Thyroid gland (tissue), 4 donors: ENCODE results near the gene KRTAP12-4. TPM values are rescaled to one million over a fixed set of nuclear protein-coding genes. Genes with fewer than 3 reads are reported as not detected.
"Not testable (repeated sequence)": the region's sequence is repeated elsewhere in the genome, so short reads cannot be mapped to it uniquely, and the experiment has no call there.

ENCODE experiments used
- DNase-seq, 2 donors: peaks; one replicate each; pipeline ENCODE4 v3.0.0-alpha.2; 2019
- H3K27ac ChIP-seq, 3 donors: fragments of 200-600 bp; sonication (generic); 1 replicate in 2 of 3; 2 replicates in 1 of 3; pipeline ENCODE4 v1.5.1; 2016 to 2019; ENCODE audit warnings: mild to moderate bottlenecking in 1 of 3, moderate library complexity in 1 of 3
- H3K27me3 ChIP-seq: fragments of 200-600 bp; sonication (generic); one replicate; pipeline ENCODE4 v1.5.1; 2019
- H3K36me3 ChIP-seq, 2 donors: fragments of 200-600 bp; sonication (generic); one replicate each; pipeline ENCODE4 v1.5.1; 2016 to 2019
- H3K4me1 ChIP-seq, 2 donors: fragments of 200-600 bp; sonication (generic); one replicate each; pipeline ENCODE4 v1.5.1; 2017 to 2019
- H3K4me3 ChIP-seq, 3 donors: fragments of 200-600 bp; sonication (generic); replicated peaks in 1 of 3; 1 replicate in 2 of 3; 2 replicates in 1 of 3; pipeline ENCODE4 v1.5.1; 2016; ENCODE audit warnings: mild to moderate bottlenecking in 1 of 3
- H3K9me3 ChIP-seq: fragments of 200-600 bp; sonication (generic); one replicate; pipeline ENCODE4 v1.5.1; 2017
- CTCF ChIP-seq, 6 experiments: fragments of 200-600 bp in 3 of 6; fragments of 450-650 bp in 3 of 6; sonication (generic) in 3 of 6; IDR thresholded peaks; one replicate each; pipeline ENCODE4 v1.5.1; 2016 to 2019; ENCODE audit warnings: antibody characterized with exemption in 6 of 6, mild to moderate bottlenecking in 2 of 6, inconsistent platforms in 1 of 6, moderate library complexity in 1 of 6
- POLR2A ChIP-seq, 2 donors: fragments of 450-650 bp; IDR thresholded peaks; one replicate each; pipeline ENCODE4 v1.6.1; 2017; ENCODE audit warnings: antibody characterized with exemption in 2 of 2, mild to moderate bottlenecking in 2 of 2, moderate library complexity in 1 of 2
- WGBS, 2 donors: methylation state at CpG; one replicate each; pipeline ENCODE4 v1.1.5; 2017; 5-methylcytosine and 5-hydroxymethylcytosine counted together
- intact Hi-C: fragments of 100-400 bp; cut with DNase I; formaldehyde crosslinking; loops from one replicate; pipeline ENCODE4 v1.15.1; 2023
- small RNA-seq: library from RNA; depleted of rRNA; stranded (forward); fragments of <200 nt; gene quantifications from one replicate; pipeline ENCODE3, GENCODE V24; 2016
- total RNA-seq, 4 donors: library from RNA; depleted of rRNA; stranded (reverse); fragments of >200 nt; gene quantifications; one replicate each; pipeline ENCODE4 v1.2.3, GENCODE V29; 2016

The KRTAP12-4 gene
- total RNA-seq, 4 donors from 2014 or later = not detected

GRCh38 chr21:44611551-44611950 lies 42.9 kb downstream of the KRTAP12-4 start:
- intact Hi-C loops = no loop called here
- no peak for DNase-seq
- Histone ChIP-seq H3K36me3 (no peaks in the 10 kb centered on the region), H3K9me3 (no peaks in the 10 kb centered on the region), H3K27ac (no peak overlapping the region), H3K4me1 (no peaks in the 10 kb centered on the region), H3K27me3 (no peaks in the 10 kb centered on the region), H3K4me3 (no peak overlapping the region)
- WGBS, 2 donors = 92 to 96% methylated on average over 4 of the region's 4 CpGs
- TF ChIP-seq CTCF (IDR thresholded peaks at IDR 0.05) = no peak
- TF ChIP-seq POLR2A (IDR thresholded peaks at IDR 0.05) = no peak

GRCh38 chr21:44610157-44610843 lies 44.2 kb downstream of the KRTAP12-4 start:
- intact Hi-C loops, H3K4me3 ChIP-seq, H3K4me1 ChIP-seq, H3K27ac ChIP-seq, DNase-seq, H3K9me3 ChIP-seq, H3K27me3 ChIP-seq, H3K36me3 ChIP-seq: not testable (repeated sequence)
- WGBS, 2 donors = 99% methylated on average over 5 to 7 of the region's 7 CpGs

GRCh38 chr21:44609193-44609592 lies 45.3 kb downstream of the KRTAP12-4 start:
- Histone ChIP-seq H3K4me1 (no peaks in the 10 kb centered on the region), H3K27me3 (no peaks in the 10 kb centered on the region), H3K36me3 (no peaks in the 10 kb centered on the region), H3K9me3 (no peaks in the 10 kb centered on the region), H3K27ac (no peak overlapping the region), H3K4me3 (no peak overlapping the region)
- DNase-seq = no peak
- intact Hi-C loops = no loop called here
- no peak for TF ChIP-seq CTCF (IDR thresholded peaks at IDR 0.05)
- no peak for TF ChIP-seq POLR2A (IDR thresholded peaks at IDR 0.05)

GRCh38 chr21:44606495-44606894 lies 48.0 kb downstream of the KRTAP12-4 start:
- WGBS, 2 donors = 79 to 83% methylated on average over 4 of the region's 4 CpGs
- no peak overlapping the region for H3K4me3 ChIP-seq
- no peaks in the 10 kb centered on the region for H3K9me3 ChIP-seq
- H3K36me3 ChIP-seq = no peaks in the 10 kb centered on the region
- no peaks in the 10 kb centered on the region for H3K4me1 ChIP-seq
- intact Hi-C loops = no loop called here
- no peaks in the 10 kb centered on the region for H3K27me3 ChIP-seq
- no peak for TF ChIP-seq CTCF (IDR thresholded peaks at IDR 0.05)
- TF ChIP-seq POLR2A (IDR thresholded peaks at IDR 0.05) = no peak
- H3K27ac ChIP-seq = no peak overlapping the region
- DNase-seq = no peak

Small RNA genes within 50 kb of the gene (small RNA-seq; reads per million reads assigned to genes)
- not detected for gene KRTAP12-6P

Other genes starting within 250 kb of the KRTAP12-4 start
- under 1 TPM; 0.78 to 0.92 (median 0.85) TPM for gene LRRC3, start 199.1 kb downstream of the KRTAP12-4 start, total RNA-seq
- gene KRTAP10-1, start 114.5 kb downstream of the KRTAP12-4 start, total RNA-seq = not detected
- gene KRTAP10-2, start 103.2 kb downstream of the KRTAP12-4 start, total RNA-seq = not detected
- not detected for gene KRTAP10-3, start 95.9 kb downstream of the KRTAP12-4 start, total RNA-seq
- gene KRTAP10-4, start 80.9 kb downstream of the KRTAP12-4 start, total RNA-seq = not detected
- gene KRTAP10-5, start 74.1 kb downstream of the KRTAP12-4 start, total RNA-seq = under 1 TPM in 1 of 4 donors, not detected in 3; 0.78 TPM
- not detected for gene KRTAP10-6, start 62.2 kb downstream of the KRTAP12-4 start, total RNA-seq
- not detected for gene KRTAP10-7, start 54.1 kb downstream of the KRTAP12-4 start, total RNA-seq
- not detected for gene KRTAP10-8, start 42.6 kb downstream of the KRTAP12-4 start, total RNA-seq
- not detected for gene KRTAP10-9, start 27.6 kb downstream of the KRTAP12-4 start, total RNA-seq
- not detected for gene KRTAP10-10, start 17.3 kb downstream of the KRTAP12-4 start, total RNA-seq
- not detected for gene KRTAP10-11, start 8.2 kb downstream of the KRTAP12-4 start, total RNA-seq
- not detected for gene KRTAP12-3, start 3.3 kb upstream of the KRTAP12-4 start, total RNA-seq
- under 1 TPM in 1 of 4 donors, not detected in 3; 0.89 TPM for gene KRTAP12-2, start 12.3 kb upstream of the KRTAP12-4 start, total RNA-seq
- under 1 TPM in 1 of 4 donors, not detected in 3; 0.78 TPM for gene KRTAP12-1, start 27.5 kb upstream of the KRTAP12-4 start, total RNA-seq
- not detected for gene KRTAP10-12, start 42.5 kb upstream of the KRTAP12-4 start, total RNA-seq
- 1 to 10 TPM in 2 of 4 donors, under 1 TPM in 2; 0.21 to 1.3 (median 0.69) TPM for gene TSPEAR, start 56.9 kb upstream of the KRTAP12-4 start, total RNA-seq
- 100 to 1,000 TPM in 1 of 4 donors, 10 to 100 TPM in 3; 90.4 to 127 (median 95.3) TPM for gene UBE2G2, start 147.2 kb upstream of the KRTAP12-4 start, total RNA-seq
- gene SUMO3, start 163.4 kb upstream of the KRTAP12-4 start, total RNA-seq = 100 to 1,000 TPM in 1 of 4 donors, 10 to 100 TPM in 3; 65.7 to 127 (median 87.8) TPM
- 100 to 1,000 TPM; 256 to 374 (median 309) TPM for gene PTTG1IP, start 219.0 kb upstream of the KRTAP12-4 start, total RNA-seq